GM18858 (cell line): Measurements from ENCODE around the gene FHDC1.

Experiments
- ATAC-seq: cut with Tn5 transposase; IDR thresholded peaks from one replicate; pipeline ENCODE4 v1.9.1; 2021; ENCODE audit not compliant: unreplicated experiment

The FHDC1 gene

DNA sequence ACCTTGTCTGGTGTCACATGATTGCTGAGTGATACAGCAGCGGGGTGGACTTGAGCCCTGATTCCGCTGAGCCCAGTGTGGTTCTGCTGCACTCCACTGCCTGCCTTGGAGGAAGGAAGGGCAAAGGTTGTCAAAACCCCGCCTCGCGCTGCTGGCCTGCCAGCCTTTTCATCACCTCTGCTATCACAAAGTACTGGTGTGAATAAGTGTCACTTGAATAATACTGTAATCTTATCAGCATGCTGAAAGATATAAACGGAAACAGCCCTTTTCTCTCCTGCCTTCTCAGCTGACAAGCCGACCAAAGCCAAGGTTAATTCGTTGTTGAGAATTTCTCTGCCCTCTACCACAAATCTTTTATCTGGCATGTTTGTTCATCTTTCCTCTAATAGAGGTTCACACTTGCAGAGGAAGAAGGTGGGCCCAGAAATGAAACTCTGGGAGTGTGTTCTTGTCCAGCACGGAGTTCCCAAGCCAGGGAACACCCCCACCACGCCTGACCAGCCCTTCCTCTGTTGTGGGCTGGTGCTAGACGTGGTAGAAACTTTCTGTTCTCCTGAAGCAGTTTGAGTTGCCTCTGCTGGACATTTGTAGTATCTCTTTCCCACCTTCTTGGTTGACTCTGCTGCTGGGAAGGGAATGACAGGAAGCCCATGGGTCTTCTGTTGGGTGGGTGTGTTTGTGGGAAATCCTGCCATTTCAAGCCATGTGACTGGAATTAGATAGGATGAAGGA lies 21.5 kb downstream of the FHDC1 start:
- no peak for ATAC-seq

DNA sequence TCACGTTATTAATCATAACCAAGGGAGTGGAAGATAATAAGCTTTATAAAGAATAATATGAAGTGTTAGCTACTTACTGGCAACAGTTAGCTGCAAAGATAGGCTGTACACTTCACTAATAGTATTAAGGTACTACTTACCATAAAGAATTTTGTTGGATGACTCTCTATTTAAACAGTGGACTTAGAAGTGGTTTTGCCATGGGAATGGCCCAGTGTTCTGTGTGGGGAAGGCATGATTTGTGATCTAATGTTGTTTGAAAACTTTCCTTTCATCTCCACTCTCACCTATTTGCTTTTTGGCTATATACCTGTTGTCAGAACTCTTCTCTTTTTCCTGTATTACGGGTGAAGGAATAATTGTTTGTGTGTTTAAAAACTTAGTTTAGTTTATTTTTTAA lies 23.0 kb downstream of the FHDC1 start:
- no peak for ATAC-seq

DNA sequence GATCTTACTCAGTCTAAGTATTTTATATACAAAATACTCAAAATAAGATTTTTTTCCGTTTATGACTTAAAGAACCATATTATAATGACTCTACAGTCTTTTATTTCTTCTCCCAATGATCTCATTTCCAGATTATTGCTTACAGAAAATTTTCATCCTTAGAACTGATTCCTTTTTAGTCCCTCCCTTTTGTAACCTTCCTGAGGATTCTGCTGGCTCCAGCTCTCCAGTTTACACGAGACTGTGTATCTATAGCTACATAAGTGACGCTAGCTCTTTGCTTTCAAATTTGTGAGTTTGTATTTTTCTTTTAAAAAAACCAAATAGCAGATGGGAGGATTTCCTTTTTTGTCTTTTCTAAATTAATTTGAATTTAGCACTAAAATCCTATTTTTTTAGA lies 24.0 kb downstream of the FHDC1 start:
- no peak for ATAC-seq

DNA sequence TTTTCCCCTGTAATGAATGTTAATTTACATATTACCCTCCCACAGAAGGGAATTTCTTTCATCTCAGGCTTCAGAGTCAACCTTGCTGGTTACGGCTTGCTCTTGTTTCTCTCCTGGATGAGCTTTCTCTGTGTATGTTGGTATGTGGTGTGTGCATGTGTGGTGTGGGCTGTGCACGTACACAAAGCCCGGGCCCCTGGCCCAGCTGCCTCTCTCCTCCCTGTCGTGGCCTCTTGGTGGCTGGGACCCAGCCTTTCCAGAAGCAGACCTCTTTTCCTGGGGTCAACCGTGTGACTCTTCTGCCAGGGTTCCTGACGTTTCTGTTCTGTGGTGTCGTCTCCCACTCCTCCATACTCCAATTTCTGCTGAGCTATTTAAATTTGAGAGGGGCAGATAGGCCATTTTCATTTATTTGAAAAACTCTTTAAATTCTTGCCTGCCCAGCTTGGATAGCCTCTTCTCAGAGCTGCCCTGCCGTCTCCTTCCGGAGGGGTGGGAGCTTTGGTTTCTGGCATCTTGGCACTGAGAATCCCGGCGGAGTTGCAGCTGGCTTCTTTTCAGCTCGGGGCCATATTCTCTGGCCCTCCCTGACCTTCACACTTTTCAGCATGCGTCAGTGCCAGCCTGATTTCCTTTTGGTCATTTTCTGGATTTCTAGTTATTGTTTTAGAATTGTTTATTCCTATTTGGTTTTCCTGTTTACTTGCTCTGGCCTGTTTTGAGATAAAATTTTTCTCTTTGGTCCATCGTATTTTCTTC lies 25.1 kb downstream of the FHDC1 start:
- no peak for ATAC-seq

DNA sequence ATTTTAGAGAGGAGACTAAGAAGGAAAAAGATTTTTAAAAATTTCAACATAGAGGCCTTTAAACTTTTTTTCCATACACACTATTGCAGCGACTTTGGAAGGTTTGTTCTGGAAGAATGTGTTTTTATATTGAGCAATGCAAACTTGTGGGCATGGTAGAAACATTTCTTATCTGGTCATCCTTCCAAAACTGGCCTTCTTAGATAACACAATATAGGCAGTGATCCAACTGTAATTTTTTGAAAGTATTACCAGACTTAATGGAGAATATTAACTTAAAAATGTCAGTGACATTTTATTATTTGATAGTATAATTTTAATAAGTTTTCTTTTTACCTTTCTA lies 25.6 kb downstream of the FHDC1 start:
- ATAC-seq = no peak

DNA sequence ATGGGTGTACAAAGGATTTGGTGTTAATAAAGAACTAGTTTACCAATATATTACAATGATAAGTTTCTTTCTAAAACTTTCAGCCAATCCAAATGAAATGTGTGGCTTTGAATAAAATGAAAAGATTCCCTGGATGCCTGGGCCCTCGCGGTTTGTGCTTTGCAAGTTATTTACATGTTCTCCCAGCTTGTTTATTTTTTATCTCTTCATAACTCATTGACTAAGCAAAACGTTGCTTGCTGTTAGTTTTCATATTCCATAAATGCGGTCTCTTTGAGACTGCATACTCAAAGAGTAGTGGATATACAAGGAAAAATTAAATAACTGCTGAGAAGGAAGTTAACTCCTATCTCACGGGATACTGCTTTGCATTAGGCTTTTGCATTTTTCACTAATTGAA lies 26.0 kb downstream of the FHDC1 start:
- no peak for ATAC-seq

DNA sequence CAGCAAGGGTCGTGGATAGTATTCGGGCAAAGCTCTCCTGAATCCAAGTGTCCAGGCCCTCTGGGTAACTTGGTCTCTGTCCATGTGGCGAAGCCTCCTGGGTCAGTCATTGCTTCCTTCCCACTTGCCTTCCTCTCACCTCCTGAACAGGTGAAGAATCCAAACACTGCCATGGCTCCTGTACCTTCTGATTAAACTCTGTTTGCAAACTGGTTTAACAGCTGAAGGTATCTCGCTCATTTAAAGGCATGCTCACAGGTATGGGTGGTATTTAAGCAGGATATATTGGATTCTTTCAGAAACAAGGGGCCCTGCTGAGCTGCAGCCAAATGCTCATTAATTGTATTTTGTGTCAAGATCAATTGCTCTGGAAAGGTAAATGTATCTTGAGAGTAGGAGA lies 28.2 kb downstream of the FHDC1 start:
- ATAC-seq = no peak

DNA sequence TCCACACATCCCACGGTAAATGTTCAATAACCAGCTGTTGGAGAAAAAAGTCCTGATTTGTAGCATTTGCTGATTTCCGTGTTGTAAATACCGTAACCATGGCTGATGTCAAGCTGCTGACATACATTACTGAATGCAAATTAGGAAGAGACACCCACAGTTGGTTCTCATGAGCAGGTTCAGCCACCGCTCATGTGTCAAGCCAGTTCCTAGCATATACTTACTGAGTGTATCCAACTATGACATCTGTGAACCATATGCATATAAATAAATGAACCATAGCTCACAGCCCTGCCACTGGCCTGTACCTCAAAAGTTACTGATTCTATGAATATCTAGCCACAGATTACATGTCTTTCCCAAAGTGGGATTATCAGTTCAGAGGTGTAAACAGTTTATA lies 29.5 kb downstream of the FHDC1 start:
- peak; percentile 53 for ATAC-seq

DNA sequence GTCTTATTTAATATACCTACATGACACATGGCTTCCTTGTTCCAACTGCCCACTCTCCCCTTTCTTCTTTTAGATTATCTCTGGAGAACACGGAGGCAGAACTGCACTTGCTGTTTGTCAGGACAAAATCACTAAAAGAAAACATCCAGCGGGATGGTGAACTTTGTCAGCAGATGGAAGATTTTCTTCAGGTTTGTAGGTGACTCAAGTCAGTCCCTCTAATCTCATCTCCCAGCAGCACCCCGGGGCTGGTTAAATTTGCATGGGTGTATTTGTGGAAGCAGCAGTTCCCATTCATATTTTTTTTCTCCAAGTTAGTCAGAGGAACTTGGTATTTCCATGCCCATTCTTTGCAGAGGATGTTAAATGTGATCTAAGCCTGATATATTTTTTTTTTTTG lies 31.8 kb downstream of the FHDC1 start:
- no peak for ATAC-seq

DNA sequence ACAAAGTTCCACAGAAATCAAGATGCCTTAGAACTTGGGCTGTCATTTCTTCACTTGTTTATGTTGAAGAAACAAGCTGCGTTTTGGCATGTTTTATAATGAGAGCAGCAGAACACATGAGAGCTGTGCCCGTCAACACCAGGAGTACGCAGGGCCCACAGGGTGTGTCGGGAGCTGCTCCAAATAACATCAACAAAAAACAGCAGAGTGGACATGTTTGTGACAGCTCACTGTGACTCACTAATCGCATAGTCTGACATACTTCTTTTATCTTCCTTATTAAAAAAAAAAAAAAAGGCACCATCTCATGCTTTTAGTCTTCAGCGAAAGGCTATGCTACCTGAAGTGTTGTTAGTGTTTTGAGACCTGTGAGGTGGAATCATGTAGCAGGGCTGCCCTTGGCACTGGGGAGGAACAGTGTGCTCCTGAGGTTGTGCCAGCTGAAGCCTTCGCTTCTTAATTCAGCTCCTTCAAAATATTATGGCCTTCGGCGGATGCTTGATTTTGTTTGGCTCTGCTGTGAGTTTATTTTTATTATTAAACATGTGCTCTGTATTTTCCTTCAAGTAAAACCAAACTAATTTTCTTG lies 32.8 kb downstream of the FHDC1 start:
- ATAC-seq = no peak

DNA sequence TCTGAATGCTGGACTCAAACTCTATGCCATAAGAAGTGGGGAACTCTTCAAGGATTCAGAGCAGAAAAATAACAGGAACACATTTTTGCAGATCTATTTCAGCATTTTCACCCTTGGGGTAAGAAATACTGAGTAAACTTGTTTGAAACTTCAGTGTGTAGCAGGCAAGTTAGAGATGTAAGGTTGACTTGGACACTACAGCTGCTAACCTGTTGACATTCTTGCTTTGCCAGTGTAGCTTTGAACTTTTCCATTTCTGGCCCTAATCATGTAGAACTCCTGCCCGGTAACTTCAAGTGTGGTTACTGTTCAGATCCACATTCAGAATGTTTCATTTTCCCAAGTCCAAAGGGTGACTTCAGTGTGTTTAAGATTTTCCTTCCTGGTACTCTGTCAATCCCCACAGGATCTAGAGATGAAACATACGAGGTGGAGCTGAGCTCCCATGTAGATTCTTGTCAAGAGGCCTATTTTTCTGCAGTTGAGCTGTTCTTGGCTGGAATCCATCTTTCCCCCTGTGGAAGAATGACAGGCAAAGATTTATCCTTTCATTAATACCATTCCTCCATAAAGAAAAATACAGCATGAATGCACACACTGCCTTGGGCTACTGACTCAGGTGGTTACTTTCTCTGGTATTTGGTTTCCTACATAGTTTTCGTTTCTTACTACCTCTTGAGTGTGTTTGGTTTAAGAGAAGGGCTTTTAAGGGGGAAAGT lies 34.1 kb downstream of the FHDC1 start:
- no peak for ATAC-seq

DNA sequence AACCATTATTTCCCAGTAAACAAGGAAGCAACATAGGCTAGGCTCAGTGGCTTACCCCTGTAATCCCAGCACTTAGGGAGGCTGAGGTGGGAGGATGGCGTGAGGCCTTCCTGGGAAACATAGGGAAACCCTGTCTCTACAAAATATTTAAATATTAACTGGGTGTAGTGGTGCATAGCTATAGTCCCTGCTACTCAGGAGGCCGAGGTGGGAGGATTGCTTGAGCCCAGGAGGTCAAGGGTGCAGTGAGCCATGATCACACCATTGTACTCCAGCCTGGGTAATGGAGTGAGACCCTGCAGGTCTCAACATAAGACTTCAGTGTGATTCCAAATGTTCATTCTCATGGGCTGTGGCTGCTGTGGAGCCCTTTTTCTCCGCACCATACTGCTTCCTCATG lies 34.9 kb downstream of the FHDC1 start:
- ATAC-seq = no peak

DNA sequence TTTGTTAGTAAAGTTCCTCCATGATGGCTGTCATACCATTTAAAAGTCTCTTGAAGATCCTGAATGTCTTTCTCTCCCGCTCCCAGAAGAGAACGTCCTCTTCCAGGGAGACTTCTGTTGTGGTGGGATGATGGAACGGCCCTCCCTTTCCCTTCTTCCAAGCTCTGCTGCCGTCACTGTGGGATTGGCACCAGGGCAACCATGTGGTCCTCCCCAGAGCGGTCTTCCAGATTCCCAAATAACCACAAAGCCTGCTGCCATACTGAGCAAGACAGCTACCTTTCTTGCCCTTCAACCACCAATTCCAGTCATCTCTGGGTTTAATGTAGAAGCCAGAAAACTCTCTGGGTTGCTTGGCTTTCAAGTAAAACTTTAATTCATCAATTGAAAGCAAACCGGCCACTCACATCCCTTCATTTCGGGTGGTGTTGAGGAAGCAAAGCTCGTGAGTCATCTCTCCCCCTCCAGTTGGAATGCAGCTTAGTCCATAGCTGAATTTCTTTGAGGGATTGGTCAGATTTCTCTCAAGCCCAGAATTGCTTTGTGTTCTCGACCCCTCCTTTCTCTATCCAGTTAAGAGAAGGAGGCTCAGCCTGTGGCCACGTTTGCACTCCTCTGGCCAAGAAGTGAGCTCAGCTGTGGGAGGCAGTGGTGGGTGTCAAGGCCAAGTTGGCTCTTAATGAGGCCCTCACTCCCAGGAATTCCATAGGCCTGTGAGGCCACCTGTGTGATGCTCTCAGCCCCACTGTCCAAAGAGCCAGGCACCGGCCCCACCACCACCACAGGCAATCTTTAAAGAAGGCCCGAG lies 36.9 kb downstream of the FHDC1 start:
- no peak for ATAC-seq

DNA sequence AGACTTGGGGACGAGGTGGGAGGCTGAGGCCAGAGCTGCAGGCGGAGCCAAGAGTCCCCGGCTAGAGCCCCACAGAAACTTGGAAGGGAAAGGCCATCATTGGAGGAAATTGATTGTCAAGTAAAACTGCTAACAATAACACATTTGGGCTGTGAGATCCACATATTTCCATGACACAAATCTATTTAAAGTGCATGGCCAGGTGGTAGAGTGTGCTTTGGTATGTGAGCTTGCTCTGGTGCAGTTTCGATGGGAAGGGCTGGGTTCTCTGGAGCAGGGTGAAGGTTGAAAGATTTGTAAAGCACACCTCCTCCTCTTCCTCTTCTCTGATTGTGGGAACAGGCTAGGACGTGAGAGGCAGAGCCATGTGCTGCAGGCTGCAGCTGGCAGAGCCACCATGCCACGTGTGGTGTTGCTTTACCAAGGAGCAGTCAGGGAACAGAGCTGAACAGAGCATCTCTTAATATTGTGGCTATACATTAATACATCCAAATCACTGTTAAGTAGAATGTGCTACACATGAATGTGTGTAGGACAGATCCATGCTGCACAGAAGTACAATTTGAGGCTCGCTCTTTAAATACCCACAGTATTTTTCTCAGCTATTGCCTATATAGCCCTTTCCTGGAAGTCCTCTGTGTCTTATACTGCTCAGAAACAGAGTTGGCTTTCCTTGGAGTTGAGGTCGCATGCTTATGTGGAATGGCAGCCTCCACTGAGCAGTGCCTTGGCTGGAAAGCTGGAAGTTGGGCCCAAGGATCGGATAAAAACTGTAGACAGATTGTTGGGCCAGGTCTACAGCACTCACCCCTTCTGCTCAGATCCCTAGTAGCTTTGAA lies 37.7 kb downstream of the FHDC1 start:
- ATAC-seq = no peak

DNA sequence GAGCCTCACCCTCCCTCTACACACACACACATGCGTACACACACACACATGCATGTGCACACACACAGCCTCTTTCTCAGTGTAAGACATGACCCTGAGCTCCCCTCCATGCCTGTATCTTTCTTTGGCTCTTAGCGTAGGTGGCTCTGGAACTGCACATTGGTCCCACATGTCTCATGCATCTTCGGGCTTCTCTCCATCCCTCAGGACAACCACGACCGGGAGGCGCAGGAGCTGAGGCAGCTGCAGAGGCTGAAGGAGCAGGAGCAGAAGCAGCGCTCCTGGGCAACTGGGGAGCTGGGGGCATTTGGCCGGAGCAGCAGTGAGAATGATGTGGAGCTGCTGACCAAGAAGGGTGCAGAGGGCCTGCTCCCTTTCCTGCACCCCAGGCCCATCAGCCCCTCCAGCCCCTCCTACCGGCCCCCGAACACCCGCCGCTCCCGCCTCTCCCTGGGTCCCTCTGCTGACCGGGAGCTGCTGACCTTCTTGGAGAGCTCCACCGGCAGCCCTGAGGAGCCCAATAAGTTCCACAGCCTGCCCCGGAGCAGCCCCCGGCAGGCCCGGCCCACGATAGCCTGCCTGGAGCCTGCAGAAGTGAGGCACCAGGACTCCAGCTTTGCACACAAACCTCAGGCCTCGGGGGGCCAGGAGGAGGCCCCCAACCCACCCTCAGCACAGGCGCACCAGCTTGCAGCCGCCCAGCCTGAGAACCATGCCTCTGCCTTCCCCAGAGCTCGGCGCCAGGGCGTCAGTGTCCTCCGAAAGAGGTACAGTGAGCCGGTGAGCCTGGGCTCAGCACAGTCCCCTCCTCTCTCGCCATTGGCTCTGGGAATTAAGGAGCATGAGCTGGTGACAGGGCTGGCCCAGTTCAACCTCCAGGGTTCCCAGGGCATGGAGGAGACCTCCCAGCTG lies 38.6 kb downstream of the FHDC1 start:
- no peak for ATAC-seq

DNA sequence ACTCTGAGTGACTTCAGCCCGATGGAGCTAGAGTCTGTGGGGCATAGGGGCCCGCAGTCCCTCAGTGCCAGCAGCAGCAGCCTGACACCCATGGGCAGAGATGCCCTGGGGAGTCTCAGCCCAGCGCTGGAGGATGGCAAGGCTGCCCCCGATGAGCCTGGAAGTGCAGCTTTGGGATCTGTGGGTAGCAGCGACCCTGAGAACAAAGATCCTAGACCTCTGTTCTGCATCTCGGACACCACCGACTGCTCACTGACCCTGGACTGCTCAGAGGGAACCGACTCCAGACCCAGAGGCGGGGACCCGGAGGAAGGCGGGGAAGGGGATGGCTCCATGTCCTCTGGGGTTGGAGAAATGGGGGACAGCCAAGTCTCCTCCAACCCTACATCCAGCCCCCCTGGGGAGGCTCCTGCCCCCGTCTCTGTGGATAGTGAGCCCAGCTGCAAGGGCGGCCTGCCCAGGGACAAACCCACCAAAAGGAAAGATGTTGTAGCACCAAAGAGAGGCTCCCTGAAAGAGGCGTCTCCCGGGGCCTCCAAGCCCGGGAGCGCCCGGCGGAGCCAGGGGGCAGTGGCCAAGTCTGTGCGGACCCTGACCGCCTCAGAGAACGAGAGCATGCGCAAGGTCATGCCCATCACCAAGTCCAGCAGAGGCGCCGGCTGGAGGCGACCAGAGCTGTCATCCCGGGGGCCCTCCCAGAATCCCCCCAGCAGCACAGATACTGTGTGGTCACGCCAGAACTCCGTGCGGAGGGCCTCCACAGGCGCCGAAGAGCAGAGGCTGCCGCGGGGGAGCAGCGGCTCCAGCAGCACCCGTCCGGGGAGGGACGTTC lies 39.5 kb downstream of the FHDC1 start:
- no peak for ATAC-seq

DNA sequence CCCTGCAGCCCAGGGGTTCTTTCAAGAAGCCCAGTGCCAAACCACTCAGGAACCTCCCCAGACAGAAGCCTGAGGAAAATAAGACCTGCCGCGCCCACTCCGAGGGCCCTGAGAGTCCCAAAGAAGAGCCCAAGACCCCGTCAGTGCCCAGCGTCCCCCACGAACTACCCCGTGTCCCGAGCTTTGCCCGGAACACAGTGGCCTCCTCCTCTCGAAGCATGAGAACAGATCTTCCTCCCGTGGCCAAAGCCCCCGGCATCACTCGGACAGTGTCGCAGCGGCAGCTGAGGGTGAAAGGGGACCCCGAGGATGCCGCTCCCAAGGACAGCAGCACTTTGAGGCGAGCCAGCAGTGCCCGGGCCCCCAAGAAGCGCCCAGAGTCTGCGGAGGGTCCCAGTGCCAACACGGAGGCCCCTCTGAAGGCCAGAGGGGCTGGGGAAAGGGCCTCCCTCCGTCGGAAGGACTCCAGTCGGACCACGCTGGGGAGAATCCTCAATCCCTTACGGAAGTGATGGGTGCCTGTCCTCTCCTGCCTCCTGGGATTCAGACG lies 40.2 kb downstream of the FHDC1 start:
- no peak for ATAC-seq
